DND-41 (cell line): ENCODE results near the gene MICB.

Experiments
- ATAC-seq: fragments of 200-7000 bp; cut with Tn5 transposase; 3 replicates; pipeline ENCODE4 v1.9.1; 2021; ENCODE audit warnings: low read depth; ENCODE audit not compliant: insufficient read depth
- DNase-seq: peaks from one replicate; pipeline ENCODE4 v3.0.0-alpha.2; 2020
- H2AFZ ChIP-seq: 2 replicates; pipeline ENCODE4 v1.6.0; 2012; ENCODE audit warnings: low read depth, low read length
- H3K27ac ChIP-seq: 2 replicates; pipeline ENCODE4 v1.5.1; 2012; ENCODE audit warnings: low read length, inconsistent platforms
- H3K27me3 ChIP-seq: fragments of 200-600 bp; sonication (generic); 2 replicates; pipeline ENCODE4 v1.6.0; 2012; ENCODE audit warnings: low read length, mild to moderate bottlenecking, inconsistent platforms; ENCODE audit not compliant: insufficient read depth, poor library complexity
- H3K36me3 ChIP-seq: 2 replicates; pipeline ENCODE4 v1.5.1; 2012; ENCODE audit warnings: low read length, inconsistent platforms; ENCODE audit not compliant: insufficient read depth
- H3K4me1 ChIP-seq: 2 replicates; pipeline ENCODE4 v1.5.1; 2012; ENCODE audit warnings: mild to moderate bottlenecking, low read length; ENCODE audit not compliant: insufficient read depth
- H3K4me2 ChIP-seq: 2 replicates; pipeline ENCODE4 v1.6.0; 2012; ENCODE audit warnings: mild to moderate bottlenecking, moderate library complexity, low read length, inconsistent platforms; ENCODE audit not compliant: insufficient read depth
- H3K4me3 ChIP-seq, 2 experiments: fragments of 200-600 bp in 1 of 2; shearing (Covaris generic) in 1 of 2; 2 replicates each; pipeline ENCODE4 v1.5.1; 2012 to 2016; ENCODE audit warnings: inconsistent platforms in 2 of 2, low read length in 2 of 2, mild to moderate bottlenecking in 2 of 2, low read depth in 1 of 2, moderate library complexity in 1 of 2
- H3K79me2 ChIP-seq: 2 replicates; pipeline ENCODE4 v1.6.0; 2012; ENCODE audit warnings: low read length, inconsistent platforms; ENCODE audit not compliant: insufficient read depth
- H3K9ac ChIP-seq: 2 replicates; pipeline ENCODE4 v1.6.0; 2012; ENCODE audit warnings: low read depth, mild to moderate bottlenecking, inconsistent platforms, low read length, moderate library complexity
- H3K9me3 ChIP-seq: 2 replicates; pipeline ENCODE4 v1.5.1; 2012; ENCODE audit warnings: low read length, moderate library complexity, mild to moderate bottlenecking, inconsistent platforms; ENCODE audit not compliant: insufficient read depth, severe bottlenecking
- H4K20me1 ChIP-seq: 2 replicates; pipeline ENCODE4 v1.6.0; 2012; ENCODE audit warnings: low read length; ENCODE audit not compliant: insufficient read depth
- CTCF ChIP-seq: IDR thresholded peaks from 2 replicates; pipeline ENCODE4 v1.5.1; 2012; ENCODE audit warnings: borderline replicate concordance, low read length, moderate library complexity, mild to moderate bottlenecking; ENCODE audit not compliant: poor library complexity, severe bottlenecking; ENCODE audit errors: extremely low read depth
- EZH2 ChIP-seq: IDR thresholded peaks from 3 replicates; pipeline ENCODE4 v1.6.1; 2012; ENCODE audit warnings: borderline replicate concordance, low read depth, mild to moderate bottlenecking, moderate library complexity, low read length, inconsistent platforms; ENCODE audit not compliant: severe bottlenecking

Gene MICB

DNA sequence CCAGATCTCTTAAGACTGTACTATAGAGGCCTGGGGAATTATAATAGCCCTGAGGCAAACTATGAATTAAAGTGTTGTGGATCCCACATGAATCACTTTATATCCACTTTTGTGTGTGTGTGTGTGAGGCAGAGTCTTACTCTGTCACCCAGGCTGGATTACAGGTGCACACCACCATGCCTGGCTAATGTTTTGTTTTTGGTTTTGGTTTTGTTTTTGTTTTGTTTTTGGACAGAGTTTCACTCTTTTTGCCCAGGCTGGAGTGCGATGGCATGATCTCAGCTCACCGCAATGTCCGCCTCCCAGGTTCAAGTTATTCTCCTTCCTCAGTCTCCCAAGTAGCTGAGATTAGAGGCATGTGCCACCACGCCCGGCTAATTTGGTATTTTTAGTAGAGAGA lies 32.2 kb upstream of the MICB start:
- no peak for ATAC-seq
- no peaks in the 10 kb centered on the region for H3K4me1 ChIP-seq
- no peaks in the 10 kb centered on the region for H3K9me3 ChIP-seq
- H4K20me1 ChIP-seq = 0 out of 2 replicates have a peak, but pooled peaks cover 4% of the 10 kb centered on the region
- H3K79me2 ChIP-seq = no peaks in the 10 kb centered on the region
- no peak overlapping the region for H3K4me3 ChIP-seq
- no peaks in the 10 kb centered on the region for H3K36me3 ChIP-seq
- no peak overlapping the region for H3K4me2 ChIP-seq
- H3K9ac ChIP-seq = no peak overlapping the region
- DNase-seq = no peak
- H2AFZ ChIP-seq = no peak overlapping the region
- H3K27ac ChIP-seq = no peak overlapping the region
- H3K27me3 ChIP-seq = no peaks in the 10 kb centered on the region
- TF ChIP-seq EZH2 = no peak
- TF ChIP-seq CTCF = no peak

- Histone ChIP-seq H3K4me1 (no peaks in the 10 kb centered on the region), H3K4me3 (no peak overlapping the region), H3K79me2 (no peaks in the 10 kb centered on the region), H3K4me2 (no peak overlapping the region), H3K27me3 (no peaks in the 10 kb centered on the region), H3K9me3 (no peaks in the 10 kb centered on the region), H3K27ac (no peak overlapping the region), H2AFZ (no peak overlapping the region), H4K20me1 (0 out of 2 replicates have a peak, but pooled peaks cover 4% of the 10 kb centered on the region), H3K36me3 (no peaks in the 10 kb centered on the region), H3K9ac (no peak overlapping the region)
- TF ChIP-seq EZH2 (no peak), CTCF (no peak)
- DNase-seq (no peak), ATAC-seq (no peak)
These were observed 31.5 kb upstream of the MICB start for GRCh38 chr6:31466466-31466865.

GRCh38 chr6:31467151-31467550 lies 30.8 kb upstream of the MICB start:
- no peaks in the 10 kb centered on the region for H3K4me1 ChIP-seq
- DNase-seq (no peak), ATAC-seq (no peak)
- H3K79me2 ChIP-seq = no peaks in the 10 kb centered on the region
- H3K4me3 ChIP-seq = no peak overlapping the region
- TF ChIP-seq EZH2 (no peak), CTCF (no peak)
- H4K20me1 ChIP-seq = 0 out of 2 replicates have a peak, but pooled peaks cover 4% of the 10 kb centered on the region
- no peak overlapping the region for H3K4me2 ChIP-seq
- H2AFZ ChIP-seq = no peak overlapping the region
- no peak overlapping the region for H3K9ac ChIP-seq
- H3K9me3 ChIP-seq = no peaks in the 10 kb centered on the region
- H3K27me3 ChIP-seq = no peaks in the 10 kb centered on the region
- H3K36me3 ChIP-seq = no peaks in the 10 kb centered on the region
- H3K27ac ChIP-seq = no peak overlapping the region

- no peak overlapping the region for H2AFZ ChIP-seq
- no peak for DNase-seq
- H3K27me3 ChIP-seq = no peaks in the 10 kb centered on the region
- H3K9ac ChIP-seq = no peak overlapping the region
- no peaks in the 10 kb centered on the region for H3K36me3 ChIP-seq
- ATAC-seq = no peak
- H3K9me3 ChIP-seq = no peaks in the 10 kb centered on the region
- H3K79me2 ChIP-seq = no peaks in the 10 kb centered on the region
- H3K27ac ChIP-seq = no peak overlapping the region
- no peaks in the 10 kb centered on the region for H3K4me1 ChIP-seq
- H3K4me3 ChIP-seq = no peak overlapping the region
- H4K20me1 ChIP-seq = 0 out of 2 replicates have a peak, but pooled peaks cover 4% of the 10 kb centered on the region
- no peak for TF ChIP-seq CTCF
- TF ChIP-seq EZH2 = no peak
- H3K4me2 ChIP-seq = no peak overlapping the region
These were observed 29.6 kb upstream of the MICB start for GRCh38 chr6:31468311-31468710.
